Measurements from ENCODE around the gene MED4.
"Not testable (repeated sequence)": the region's sequence is repeated elsewhere in the genome, so short reads cannot be mapped to it uniquely, and the experiment has no call there.

MED4 gene

DNA sequence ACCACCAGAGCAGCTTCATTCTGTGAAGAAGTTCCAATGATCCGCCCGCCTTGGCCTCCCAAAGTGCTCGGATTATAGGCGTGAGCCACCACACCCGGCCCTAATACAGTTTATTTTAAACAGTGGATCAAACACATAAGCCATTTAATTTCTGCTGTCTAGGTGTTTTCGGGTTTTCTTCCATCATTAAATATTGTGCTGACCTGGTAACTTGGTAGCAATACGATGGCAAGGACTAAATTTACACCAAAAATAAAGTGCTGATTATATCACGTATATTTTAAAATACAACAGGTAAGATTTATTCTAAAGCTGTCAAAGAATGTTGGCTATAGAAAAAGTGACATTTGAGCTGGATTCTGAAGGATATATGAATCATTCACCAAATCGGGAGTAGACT lies 1.3 kb downstream of the MED4 start:
- no peak for DNase-seq

DNA sequence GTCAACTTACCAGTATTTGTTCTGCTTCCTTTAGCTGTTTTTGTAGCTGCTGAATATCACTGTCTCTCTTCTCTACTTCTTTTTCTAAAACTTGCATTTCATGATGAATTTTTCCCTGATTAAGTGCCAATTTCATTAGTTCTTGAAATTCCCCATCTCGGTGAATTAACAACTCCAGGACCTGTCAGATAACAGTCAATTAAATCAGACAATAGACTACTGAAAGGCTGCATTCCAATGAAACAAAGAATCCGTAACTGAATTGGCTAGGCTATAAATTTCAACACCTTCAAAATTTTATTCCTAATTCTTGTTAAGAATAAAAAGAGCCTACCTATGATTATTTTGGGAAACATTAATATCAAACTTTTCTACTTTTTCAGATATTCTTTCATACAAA lies 8.6 kb downstream of the MED4 start:
- DNase-seq = no peak

DNA sequence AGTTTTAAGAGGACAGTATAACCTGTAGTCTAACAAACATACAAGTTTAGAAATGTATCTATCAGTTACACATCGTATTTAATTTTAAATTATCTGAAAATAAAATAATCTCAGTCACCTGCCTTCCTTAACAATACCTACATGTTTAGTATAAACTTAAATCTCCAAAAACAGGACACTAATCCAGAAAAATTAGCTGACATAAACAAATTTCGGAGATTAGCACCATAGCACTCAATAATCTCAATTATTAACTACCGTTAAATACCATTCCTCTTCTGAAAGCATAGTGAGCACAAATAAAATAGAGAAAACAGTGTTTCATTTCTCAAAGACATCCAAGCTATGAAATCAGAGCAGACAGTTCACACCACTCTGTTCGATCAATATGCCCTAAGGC lies 13.2 kb downstream of the MED4 start:
- DNase-seq = no peak

DNA sequence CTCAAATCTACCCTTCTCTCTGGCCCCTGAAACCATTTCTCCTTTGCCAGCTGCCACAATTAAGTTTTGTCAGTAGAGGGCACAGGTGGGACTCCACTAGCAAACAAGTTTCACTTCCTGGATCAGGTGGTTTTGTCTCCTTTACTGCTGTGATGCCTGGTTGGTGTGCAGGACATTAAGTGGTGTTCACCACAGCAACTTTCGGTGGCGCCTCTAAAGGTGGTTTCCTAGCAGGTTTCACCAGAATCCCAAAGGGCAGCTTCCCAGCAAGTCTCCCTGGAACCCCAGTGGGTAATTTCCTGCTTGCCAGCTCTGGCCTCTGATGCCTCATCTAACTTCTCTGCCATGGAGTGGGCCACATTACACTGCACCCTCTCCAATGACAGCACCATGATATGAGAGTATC lies 16.6 kb downstream of the MED4 start:
- DNase-seq = no peak

DNA sequence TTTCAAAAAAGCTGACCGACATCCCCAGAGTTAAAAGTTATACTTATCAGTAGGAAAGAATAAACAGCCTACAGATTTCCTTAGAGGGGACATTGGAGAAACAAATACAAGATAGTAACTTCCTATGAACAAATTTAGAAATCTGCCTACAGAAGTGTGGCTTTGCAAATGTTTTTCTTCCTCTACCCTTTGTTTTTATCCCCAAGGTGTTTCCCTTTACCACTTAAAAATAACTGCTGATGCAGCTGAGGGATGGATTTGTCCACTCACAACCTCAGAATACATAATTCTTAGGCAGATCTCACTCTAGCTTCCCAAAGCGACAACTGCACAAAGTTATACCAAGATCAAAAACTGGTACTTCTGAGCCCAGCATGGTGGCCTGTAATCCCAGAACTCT lies 20.9 kb downstream of the MED4 start:
- DNase-seq = no peak

DNA sequence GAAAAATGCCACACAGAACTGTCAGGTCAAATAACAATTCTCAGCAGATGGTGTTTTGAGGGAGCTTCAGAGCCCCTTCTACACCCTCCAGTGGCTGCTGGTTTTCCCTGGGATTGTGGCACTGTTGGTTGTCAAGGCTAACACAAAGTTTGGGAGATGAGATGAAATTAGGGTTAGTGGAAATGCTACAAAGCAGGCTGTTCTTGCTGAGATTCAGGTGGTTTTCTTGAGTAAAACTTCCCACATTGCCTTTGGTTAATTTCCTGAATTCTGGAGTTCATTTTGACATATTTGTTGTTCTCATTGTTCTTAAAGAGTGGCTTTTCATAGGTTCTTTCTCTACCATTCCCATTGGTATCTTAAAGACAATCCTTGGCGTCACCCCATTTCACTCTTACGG lies 22.1 kb downstream of the MED4 start:
- no peak for DNase-seq

GRCh38 chr13:48072304-48072703 lies 22.6 kb downstream of the MED4 start:
- DNase-seq = no peak

- DNase-seq = no peak
Observed at GRCh38 chr13:48070942-48071341, 24.0 kb downstream of the MED4 start.

DNA sequence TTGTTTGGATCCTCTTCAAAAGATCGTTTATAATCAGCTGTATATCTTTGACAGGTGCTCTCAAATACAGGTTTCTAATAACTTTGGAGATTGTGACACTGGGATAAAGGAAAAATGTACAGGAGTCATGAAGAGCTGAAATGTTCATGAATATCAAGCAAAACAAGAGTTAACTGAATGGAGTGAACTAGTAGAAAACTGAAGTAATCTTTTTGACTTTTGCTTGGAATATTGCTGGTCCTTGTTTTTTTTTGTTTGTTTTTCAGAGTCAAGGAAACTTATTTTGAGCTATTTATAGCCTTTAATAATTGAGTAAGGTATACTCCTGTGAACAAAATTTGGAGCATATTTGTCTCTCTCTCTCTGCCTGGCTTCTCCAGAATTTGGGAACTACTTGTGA lies 25.3 kb downstream of the MED4 start:
- no peak for DNase-seq

- no peak for DNase-seq
Observed at GRCh38 chr13:48068952-48069351, 26.0 kb downstream of the MED4 start.

DNA sequence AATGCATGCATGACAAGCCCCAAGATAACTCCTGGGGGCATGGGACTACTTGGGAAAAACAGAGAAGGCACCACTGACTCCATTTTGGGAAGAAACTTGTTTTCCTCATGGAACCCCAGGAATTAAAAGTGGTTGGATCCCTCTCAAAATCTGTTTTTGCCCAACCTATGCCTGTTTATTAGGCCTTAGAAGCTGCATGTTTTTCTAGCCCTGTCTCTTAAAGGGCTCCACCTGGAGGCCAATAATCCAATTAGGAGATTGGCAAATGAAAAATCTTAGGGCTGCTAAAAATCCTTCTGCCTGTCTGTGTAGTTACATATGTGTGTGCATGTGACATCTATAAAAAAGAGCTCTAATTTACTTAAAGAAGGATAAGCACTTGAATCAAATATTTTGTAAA lies 26.9 kb downstream of the MED4 start:
- no peak for DNase-seq

DNA sequence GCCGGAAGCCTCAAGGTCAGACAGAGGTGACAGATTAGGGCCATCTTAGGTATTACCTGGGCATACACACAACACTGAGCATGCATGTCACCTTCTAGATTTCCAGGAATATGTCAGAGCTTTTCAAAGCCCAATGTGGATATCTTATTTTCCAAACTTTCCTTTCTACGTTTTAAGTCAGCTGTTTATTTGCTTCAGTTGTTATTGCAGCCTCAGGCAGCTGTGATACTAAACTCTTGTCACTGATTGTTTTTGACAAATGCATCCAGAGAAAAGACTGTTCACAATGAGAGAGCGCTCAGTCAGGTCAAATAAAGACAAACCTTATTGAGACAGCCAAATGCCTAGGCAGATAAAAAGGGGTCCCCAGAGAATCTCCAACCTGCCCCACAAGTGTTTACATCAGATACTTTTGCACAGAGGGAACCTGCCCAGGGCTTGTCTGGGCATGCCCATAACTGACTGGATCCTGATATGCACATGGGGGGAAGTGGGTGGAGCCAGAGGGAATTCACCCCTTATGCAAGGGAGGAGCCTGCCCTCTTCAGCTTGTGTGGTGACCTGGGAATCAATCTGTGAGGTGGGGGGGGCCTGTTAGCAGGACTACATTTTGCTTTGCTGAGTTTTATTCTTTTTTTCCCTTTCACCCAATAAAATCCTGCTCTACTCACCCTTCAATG lies 28.5 kb downstream of the MED4 start:
- no peak for DNase-seq

DNA sequence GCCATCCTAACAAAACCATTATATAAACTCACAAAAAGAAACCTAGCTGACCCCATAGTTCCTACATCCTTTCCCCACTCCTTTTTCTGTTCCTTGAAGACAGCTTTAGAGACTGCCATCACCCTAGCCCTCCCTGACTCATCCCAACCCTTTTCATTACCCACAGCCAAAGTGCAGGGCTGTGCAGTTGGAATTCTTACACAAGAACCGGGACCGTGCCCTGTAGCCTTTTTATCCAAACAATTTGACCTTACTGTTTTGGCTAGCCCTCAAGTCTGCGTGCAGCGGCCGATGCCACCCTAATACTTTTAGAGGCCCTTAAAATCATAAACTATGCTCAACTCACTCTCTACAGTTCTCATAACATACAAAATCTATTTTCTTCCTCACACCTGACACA lies 35.0 kb downstream of the MED4 start:
- not testable (repeated sequence) for DNase-seq

GRCh38 chr13:48058536-48058935 lies 36.4 kb downstream of the MED4 start:
- DNase-seq = not testable (repeated sequence)

DNA sequence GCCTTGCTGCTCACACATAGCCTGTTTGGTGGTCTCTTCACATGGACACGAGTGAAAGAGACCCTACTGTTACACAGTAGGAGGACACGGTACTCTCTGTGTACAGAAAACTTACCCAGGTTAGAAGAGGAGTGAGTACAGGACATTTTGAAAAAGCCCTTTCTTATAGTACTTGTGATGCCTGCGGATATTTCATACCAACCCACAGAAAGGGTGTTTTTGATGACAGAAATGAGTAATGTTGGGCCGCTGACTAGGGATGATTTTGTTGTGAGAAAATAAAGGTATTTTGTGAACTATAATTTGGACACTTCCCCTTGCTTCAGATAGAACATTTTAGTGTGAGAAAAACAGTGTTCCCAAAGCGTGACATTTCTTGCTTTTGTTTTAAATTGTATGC lies 39.2 kb downstream of the MED4 start:
- DNase-seq = no peak

DNA sequence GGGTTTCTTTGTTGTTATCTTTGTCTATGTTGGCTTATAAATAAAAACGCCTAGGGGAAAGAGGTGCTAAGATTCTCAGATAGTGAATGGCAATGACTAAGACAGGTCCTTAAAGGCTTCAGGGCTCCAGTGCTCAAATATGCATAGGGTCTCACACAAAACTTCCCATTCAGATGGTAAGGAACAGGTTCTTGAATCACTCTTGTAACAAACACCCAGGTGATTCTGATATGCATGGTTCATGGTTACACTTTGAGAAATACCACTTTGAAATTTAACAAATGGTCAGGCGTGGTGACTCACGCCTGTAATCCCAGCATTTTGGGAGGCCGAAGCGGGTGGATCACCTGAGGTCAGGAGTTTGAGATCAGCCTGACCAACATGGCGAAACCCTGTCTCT lies 40.3 kb downstream of the MED4 start:
- DNase-seq = no peak

DNA sequence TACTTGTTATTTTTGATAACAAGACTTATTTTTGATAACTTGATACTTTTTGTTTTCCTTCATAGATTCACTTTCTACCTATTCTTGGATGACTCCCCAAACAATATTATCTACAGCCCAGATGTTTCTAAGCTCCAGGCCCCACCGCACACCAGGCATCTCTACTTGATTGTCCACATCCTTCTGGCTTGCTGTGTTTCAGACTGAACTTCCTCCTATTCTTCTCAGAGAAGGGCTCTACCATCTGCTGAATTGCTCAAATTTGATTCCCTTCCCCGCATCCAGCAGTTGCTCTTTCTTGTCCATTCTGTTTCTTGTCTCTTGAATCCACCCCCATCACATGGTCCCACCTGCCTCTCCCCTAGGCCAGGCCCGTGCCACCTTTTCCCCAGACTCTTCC lies 44.4 kb downstream of the MED4 start:
- DNase-seq = no peak

- no peak for DNase-seq
Observed at GRCh38 chr13:48043789-48044503, 51.0 kb downstream of the MED4 start.

GRCh38 chr13:48042894-48043293 lies 52.0 kb downstream of the MED4 start:
- no peak for DNase-seq

DNA sequence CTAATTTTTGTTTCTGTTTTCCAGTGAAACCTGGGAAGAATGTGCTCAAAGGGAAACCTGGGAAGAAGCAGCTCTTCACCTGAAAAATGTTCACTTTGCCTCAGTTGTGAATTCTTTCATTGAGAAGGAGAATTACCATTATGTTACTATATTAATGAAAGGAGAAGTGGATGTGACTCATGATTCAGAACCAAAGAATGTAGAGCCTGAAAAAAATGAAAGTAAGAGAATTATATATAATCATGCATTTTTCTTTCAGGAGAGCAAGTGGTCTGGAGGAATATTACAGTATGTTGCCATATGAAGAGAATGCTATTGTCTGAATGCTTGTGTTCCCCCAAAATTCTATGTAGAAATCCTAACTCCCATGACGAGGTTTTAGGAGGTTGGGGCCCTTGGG lies 54.0 kb downstream of the MED4 start:
- no peak for DNase-seq

- no peak for DNase-seq
Observed at GRCh38 chr13:48040049-48040448, 54.9 kb downstream of the MED4 start.

DNA sequence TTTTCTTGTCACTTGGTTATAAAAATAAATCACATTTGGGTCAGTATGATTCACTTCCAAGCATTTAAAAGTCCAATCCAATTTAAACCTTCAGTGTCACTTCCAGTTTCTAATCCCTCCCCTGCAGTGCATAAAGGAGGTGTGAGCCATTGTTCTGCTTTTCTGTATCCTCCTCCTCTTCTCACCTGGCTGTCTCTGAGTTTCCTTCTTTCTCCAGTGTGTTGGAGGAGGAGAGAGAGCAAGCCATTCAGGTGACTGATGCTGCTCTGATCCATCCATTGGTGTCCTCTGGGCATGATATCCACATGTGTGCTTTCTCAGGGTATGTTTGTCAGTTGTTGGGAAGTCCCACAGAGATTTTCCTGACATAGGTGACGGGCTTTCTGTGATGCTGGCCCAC lies 56.1 kb downstream of the MED4 start:
- peak in 1 of 2 experiments; percentile 15 for DNase-seq

GRCh38 chr13:48037346-48038173 lies 57.3 kb downstream of the MED4 start, which contains the start of gene NUDT15:
Gene NUDT15, plus strand, starts transcription at chr13:48037726. Its CDS starts 21 bp downstream, at chr13:48037747.
- DNase-seq = peak; percentile 98 to 99

GRCh38 chr13:48029859-48030258 lies 65.0 kb downstream of the MED4 start:
- no peak for DNase-seq
